K562 (cell line): ENCODE data around the gene ITGA3.

Experiments
- CCAR2 ChIP-seq: fragments of 200-400 bp; formaldehyde crosslinking; IDR thresholded peaks from 2 replicates; pipeline ENCODE4 v1.6.1; 2017; ENCODE audit warnings: mild to moderate bottlenecking, low read depth, low read length
- IFI16 ChIP-seq: fragments of 250-450 bp; sonication (Bioruptor Pico); IDR thresholded peaks from 2 replicates; pipeline ENCODE4 v2.1.2; 2022; ENCODE audit warnings: mild to moderate bottlenecking, inconsistent platforms
- POLR2A ChIP-seq: fragments of 450-650 bp; conservative IDR thresholded peaks from 2 replicates; pipeline ENCODE4 v1.6.1; 2016
- XRCC4 ChIP-seq: IDR thresholded peaks from one replicate; pipeline ENCODE4 v1.6.1; 2011; ENCODE audit not compliant: insufficient read depth, insufficient read length; ENCODE audit errors: extremely low read depth
- ZBTB49 ChIP-seq: sonication (generic); formaldehyde crosslinking; IDR thresholded peaks from 2 replicates; pipeline ENCODE4 v1.8.0; 2022; ENCODE audit warnings: missing genetic modification reagents, mild to moderate bottlenecking, borderline replicate concordance
- ZNF398 ChIP-seq: fragments of 250-450 bp; sonication (Bioruptor Pico); IDR thresholded peaks from 2 replicates; pipeline ENCODE4 v1.8.0; 2021; ENCODE audit warnings: moderate library complexity, mild to moderate bottlenecking, inconsistent platforms
- ZNF644 ChIP-seq: fragments of 200-800 bp; sonication (Bioruptor generic); IDR thresholded peaks from 2 replicates; pipeline ENCODE4 v1.6.1; 2016; ENCODE audit warnings: low read depth, missing genetic modification characterization, missing compliant biosample characterization
- TF ChIP-seq, protein P1 (sequence below): sonication (generic); formaldehyde crosslinking; IDR thresholded peaks from 2 replicates; pipeline ENCODE4 v1.8.1; 2023; ENCODE audit warnings: mild to moderate bottlenecking, missing genetic modification reagents

DNA sequence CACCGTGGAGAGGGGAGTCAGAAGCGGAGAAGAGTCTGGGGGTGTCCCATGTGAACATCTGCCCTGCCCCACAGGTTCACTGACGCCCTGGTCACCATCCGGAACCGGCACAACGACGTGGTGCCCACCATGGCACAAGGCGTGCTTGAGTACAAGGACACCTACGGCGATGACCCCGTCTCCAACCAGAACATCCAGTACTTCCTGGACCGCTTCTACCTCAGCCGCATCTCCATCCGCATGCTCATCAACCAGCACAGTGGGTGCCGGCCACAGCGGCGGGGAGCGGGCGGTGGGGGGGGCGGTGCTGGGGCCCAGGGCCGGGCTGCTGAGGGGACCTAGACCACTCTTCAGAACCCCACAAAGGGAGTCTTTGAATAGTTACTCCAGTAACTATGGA lies 49.9 kb downstream of the ITGA3 start:
- TF ChIP-seq, protein P1, sequence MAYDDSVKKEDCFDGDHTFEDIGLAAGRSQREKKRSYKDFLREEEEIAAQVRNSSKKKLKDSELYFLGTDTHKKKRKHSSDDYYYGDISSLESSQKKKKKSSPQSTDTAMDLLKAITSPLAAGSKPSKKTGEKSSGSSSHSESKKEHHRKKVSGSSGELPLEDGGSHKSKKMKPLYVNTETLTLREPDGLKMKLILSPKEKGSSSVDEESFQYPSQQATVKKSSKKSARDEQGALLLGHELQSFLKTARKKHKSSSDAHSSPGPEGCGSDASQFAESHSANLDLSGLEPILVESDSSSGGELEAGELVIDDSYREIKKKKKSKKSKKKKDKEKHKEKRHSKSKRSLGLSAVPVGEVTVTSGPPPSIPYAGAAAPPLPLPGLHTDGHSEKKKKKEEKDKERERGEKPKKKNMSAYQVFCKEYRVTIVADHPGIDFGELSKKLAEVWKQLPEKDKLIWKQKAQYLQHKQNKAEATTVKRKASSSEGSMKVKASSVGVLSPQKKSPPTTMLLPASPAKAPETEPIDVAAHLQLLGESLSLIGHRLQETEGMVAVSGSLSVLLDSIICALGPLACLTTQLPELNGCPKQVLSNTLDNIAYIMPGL (CRISPR knock-in tag): no peak
- TF ChIP-seq ZNF398 (CRISPR knock-in tag) (no peak), IFI16 (CRISPR knock-in tag) (no peak), ZBTB49 (CRISPR knock-in tag) (no peak), POLR2A (no peak), CCAR2 (no peak), ZNF644 (tag) (no peak), XRCC4 (no peak)
